Measurements from ENCODE around the gene TMEM60.

Gene TMEM60

DNA sequence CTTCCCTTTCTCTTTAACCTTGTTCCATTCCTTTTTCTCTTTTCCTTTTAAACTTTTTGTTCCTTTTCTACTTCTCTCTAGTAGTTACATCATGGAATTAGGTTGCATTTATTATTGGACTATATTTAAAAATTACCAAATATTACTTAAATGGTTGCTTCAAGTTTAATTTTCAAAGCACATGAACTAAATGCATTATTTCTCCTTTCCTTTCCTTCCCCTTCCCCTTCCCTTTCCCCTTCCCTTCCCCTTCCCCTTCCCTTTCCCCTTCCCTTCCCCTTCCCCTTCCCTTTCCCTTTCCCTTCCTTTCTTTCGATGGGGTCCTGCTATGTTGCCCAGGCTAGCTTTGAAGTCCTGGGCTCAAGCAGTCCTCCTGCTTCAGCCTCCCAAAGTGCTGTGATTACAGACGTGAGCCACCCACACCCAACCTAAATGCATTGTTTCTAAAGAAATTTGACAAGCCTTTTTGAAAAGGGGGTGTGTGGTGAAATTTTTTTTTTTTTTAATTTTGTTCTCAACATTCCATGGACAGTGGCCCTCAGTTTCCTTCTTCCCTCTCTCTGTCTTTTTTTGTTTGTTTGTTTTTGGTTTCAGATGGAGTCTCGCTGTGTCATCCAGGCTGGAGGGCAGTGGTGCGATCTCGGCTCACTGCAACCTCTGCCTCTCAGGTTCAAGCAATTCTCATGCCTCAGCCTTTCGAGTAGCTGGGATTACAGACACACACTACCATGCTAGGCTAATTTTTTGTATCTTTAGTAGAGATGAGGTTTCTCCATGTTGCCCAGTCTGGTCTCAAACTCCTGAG, 31.2 kb downstream of the TMEM60 start:
- Mint-ChIP-seq H3K27ac (peak overlapping the region; percentile 48), H3K4me3 (no peak overlapping the region), H3K4me1 (peaks cover 31% of the 10 kb centered on the region), H3K9me3 (no peaks in the 10 kb centered on the region), H3K36me3 (peaks cover 66% of the 10 kb centered on the region)
- ATAC-seq (no peak), DNase-seq (ENCODE audit: low spot score in 2 of 2) (no peak)

DNA sequence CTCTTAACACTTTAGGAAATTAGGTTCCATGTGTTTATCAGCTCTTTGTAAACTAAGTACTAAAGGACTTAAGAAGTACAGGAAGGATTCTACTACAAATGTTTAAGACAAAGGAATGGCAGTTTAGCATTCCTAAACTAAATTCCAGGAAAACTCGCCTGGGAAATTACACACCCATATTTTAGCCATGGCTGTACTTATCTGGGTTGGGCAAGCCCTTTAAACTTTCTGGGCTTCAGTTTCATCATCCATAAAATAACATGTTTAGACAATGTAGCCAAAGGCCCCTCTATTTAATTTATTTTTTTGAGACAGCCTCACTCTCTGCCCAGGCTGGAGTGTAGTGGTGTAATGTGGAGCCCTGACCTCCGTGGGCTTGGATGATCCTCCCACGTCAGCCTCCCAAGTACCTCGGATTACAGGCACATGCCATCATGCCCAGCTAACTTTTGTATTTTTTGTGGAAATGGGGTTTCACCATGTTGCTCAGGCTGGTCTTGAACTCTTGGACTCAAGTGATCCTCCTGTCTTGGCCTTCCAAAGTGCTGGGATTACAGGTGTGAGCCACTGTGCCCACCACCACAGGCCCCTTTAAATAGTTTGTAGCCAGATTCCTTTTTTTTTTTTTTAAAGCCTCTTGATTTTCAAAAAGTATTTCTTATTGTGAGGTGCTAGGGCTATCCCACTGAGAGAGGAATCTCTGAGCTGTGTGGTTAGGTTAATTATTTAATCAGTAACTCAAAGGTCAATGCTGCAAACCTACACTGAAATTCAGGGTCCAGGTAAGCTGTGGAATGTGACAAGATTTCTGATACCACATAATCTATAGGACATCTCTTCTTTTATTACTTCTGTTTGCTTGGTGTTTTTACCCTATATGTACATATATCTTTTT, 32.1 kb downstream of the TMEM60 start:
- ATAC-seq (no peak), DNase-seq (ENCODE audit: low spot score in 2 of 2) (no peak)
- Mint-ChIP-seq H3K4me3 (no peak overlapping the region), H3K4me1 (peaks cover 31% of the 10 kb centered on the region), H3K9me3 (no peaks in the 10 kb centered on the region), H3K36me3 (peaks cover 59% of the 10 kb centered on the region), H3K27ac (peak overlapping the region; percentile 48)

DNA sequence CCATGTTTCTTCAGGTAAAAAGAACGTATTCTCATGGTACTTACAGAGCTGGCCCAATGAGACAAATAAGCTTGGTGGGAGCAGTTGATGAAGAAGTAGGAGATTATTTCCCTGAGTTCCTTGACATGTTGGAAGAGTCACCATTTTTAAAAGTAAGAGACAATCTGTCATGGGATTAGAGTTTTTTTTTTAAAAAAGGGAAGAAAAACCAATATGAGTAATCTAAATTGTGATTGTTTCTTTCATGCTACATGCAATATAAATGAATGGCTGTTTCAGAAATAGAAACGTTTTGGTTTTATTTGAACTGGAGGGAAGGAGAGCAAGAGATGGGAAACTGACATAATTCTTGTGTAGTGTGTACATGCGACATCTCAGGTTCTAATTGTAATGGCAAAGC, 32.8 kb downstream of the TMEM60 start:
- Mint-ChIP-seq H3K27ac (peak overlapping the region; percentile 46), H3K36me3 (peaks cover 57% of the 10 kb centered on the region), H3K9me3 (no peaks in the 10 kb centered on the region), H3K4me3 (no peak overlapping the region), H3K4me1 (peaks cover 31% of the 10 kb centered on the region)
- DNase-seq (ENCODE audit: low spot score in 2 of 2) (no peak), ATAC-seq (no peak)

DNA sequence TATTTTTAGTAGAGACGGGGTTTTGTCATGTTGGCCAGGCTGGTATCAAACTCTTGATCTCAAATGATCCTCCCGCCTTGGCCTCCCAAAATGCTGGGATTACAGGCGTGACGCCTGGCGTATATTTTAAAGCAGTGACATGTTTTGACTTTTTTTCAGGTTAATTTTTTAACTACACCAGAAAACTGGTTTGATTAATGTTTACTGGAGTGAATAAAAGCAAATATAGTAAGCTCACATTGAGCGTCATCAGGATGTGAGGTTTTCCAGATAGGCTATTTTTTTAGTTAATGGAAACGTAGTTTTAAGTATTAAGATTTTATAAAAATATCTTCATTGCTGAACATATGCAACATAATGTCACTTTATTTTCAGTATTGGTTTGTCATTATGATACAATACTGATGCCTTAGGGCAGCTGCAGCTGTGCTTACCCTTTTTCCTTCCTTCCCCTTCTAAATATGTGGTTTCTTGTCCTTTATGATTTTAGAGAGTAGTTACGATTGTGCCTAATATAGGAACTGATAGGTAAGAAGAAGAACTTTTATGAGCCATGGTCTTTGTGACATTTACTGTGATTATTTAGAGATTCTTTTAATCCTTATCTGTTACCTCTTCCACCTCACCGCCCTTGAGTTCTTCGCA, 37.3 kb downstream of the TMEM60 start:
- no peak overlapping the region for H3K4me3 Mint-ChIP-seq
- peaks cover 20% of the 10 kb centered on the region for H3K36me3 Mint-ChIP-seq
- ATAC-seq (no peak), DNase-seq (ENCODE audit: low spot score in 2 of 2) (no peak)
- H3K4me1 Mint-ChIP-seq: peaks cover 30% of the 10 kb centered on the region
- H3K27ac Mint-ChIP-seq: no peak overlapping the region
- no peaks in the 10 kb centered on the region for H3K9me3 Mint-ChIP-seq

DNA sequence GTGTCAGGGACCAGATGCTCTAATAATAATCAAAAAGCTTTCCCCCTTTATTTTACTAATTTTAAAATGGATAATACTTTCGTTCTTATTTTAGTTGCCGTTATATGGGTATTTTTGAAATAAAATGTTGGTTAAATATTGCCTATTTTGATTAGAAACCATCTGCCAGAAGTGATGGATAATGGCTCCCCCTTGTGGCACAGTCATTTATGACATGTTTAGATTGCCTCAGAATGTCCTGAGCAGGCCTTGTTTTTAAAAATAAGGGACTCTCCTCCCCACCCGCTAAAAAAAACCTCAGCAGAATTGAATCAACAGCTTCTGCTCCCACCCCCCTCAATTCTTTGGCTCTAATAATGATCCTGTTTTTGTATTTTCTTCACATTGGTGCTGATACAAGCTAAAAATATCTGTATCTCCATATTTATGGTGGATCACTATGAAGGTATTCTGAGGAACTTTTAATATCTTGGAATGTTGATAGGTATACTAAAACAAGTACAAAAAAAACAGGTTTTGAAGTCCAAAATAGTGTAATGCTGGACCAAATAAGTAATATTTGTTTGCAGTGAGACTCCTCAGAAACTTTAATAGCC, 38.8 kb downstream of the TMEM60 start:
- DNase-seq (ENCODE audit: low spot score in 2 of 2): peak; percentile 72 to 83
- ATAC-seq: peak; percentile 68
- Mint-ChIP-seq H3K4me1 (peaks cover 27% of the 10 kb centered on the region), H3K27ac (no peak overlapping the region), H3K36me3 (peaks cover 12% of the 10 kb centered on the region), H3K4me3 (no peak overlapping the region), H3K9me3 (no peaks in the 10 kb centered on the region)

DNA sequence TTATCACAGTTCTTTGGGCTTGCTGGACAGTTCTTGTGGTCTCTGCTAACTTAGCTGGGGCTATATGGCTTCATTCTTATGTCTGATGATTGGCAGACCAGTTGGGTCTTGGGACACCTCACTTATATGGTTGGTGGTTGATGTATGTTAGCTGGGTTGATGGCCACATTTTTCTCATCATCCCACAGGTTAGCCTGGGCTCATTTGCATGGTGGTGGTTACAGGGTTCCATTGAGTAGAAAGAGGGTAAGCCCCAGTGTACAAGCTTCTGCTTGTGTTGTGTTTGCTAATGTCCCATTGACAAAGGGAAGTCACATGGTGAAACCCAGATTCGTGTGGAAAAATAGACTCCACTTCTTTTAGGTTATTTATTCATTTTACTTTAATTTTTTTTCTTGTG, 40.6 kb downstream of the TMEM60 start:
- H3K4me3 Mint-ChIP-seq: no peak overlapping the region
- H3K4me1 Mint-ChIP-seq: peaks cover 24% of the 10 kb centered on the region
- DNase-seq (ENCODE audit: low spot score in 2 of 2) (no peak), ATAC-seq (peak; percentile 90)
- H3K9me3 Mint-ChIP-seq: no peaks in the 10 kb centered on the region
- peak overlapping the region; percentile 69 for H3K27ac Mint-ChIP-seq
- H3K36me3 Mint-ChIP-seq: peaks cover 6% of the 10 kb centered on the region

DNA sequence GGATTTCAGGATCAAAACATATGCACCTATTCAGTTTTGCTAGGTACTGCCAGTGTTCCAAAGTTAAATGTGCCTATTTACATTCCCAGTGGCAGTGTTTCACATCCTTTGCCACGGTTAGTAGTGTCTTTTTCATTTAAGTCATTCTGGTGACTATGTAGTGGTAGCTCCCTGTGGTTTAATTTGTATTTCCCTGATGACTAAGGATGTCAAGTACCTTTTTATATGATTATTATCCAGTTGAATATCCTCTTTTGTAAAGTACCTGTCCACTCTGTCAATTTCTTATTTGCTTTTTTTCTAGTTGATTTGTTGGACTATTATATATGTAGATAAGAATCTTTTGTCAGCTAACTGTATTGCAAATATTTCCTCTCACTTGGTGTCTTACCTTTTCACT, 45.1 kb downstream of the TMEM60 start:
- H3K4me1 Mint-ChIP-seq: peaks cover 30% of the 10 kb centered on the region
- peak; percentile 64 for ATAC-seq
- H3K4me3 Mint-ChIP-seq: no peak overlapping the region
- no peaks in the 10 kb centered on the region for H3K9me3 Mint-ChIP-seq
- DNase-seq (ENCODE audit: low spot score in 2 of 2): no peak
- peak overlapping the region; percentile 21 for H3K27ac Mint-ChIP-seq
- H3K36me3 Mint-ChIP-seq: peaks cover 32% of the 10 kb centered on the region

DNA sequence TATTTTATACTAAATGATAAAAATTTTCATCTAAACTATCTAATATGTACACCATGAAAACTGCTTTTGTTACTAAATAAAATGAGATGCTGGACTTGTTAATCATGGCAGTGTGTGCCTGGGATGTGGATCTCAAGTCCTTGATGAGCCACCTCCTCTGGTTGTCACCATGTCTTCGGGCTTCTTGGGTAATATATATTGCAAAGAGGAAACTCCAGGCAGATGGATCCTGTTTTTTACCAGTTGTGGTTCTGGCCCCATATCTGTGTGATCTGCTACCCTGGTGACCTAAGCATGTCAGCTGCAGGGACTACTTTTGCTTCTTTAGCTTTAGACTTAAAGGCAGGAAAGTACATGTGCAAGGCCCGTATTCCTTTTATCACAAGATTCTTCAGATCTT, 46.2 kb downstream of the TMEM60 start:
- peaks cover 26% of the 10 kb centered on the region for H3K4me1 Mint-ChIP-seq
- DNase-seq (ENCODE audit: low spot score in 2 of 2) (no peak), ATAC-seq (no peak)
- peak overlapping the region; percentile 21 for H3K27ac Mint-ChIP-seq
- H3K9me3 Mint-ChIP-seq: no peaks in the 10 kb centered on the region
- H3K4me3 Mint-ChIP-seq: no peak overlapping the region
- peaks cover 32% of the 10 kb centered on the region for H3K36me3 Mint-ChIP-seq

DNA sequence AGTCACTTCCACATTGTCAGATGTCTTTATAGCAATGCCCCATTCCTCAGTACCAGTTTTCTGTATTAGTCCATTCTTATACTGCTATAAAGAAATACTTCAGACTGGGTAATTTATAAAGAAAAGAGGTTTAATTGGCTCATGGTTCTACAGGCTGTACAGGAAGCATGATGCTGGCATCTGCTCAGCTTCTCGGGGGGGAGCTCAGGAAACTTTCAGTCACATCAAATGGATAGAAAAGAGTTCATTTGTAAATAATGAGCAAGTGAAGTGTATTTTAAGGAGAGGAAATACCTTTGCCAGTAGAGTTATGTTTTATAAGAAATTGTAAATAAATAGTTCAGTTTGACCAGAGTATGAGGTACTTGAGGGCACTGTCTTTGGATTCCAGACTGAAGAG, 50.5 kb downstream of the TMEM60 start:
- ATAC-seq (no peak), DNase-seq (ENCODE audit: low spot score in 2 of 2) (no peak)
- Mint-ChIP-seq H3K27ac (peak overlapping the region; percentile 32), H3K9me3 (no peaks in the 10 kb centered on the region), H3K4me1 (peaks cover 26% of the 10 kb centered on the region), H3K4me3 (no peak overlapping the region), H3K36me3 (peaks cover 37% of the 10 kb centered on the region)

DNA sequence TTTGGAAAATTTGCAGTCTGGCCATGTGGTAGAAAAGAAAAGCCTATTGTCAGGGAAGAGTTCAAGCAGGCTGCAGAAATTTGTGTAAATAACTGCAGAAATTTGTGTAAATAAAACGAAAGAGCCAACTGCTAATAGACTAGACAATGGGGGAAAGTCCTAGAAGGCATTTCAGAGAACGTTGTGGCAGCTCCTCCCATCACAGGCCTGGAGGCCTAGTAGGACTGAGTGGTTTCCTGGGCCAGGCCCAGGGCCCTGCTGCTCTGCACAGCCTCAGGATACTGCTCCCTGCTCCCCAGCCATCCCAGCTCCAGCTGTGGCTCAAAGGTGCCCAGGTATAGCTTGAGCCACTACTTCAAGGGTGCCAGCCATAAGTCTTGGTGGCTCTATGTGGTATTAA, 51.1 kb downstream of the TMEM60 start:
- H3K4me3 Mint-ChIP-seq: no peak overlapping the region
- H3K4me1 Mint-ChIP-seq: peaks cover 21% of the 10 kb centered on the region
- peak overlapping the region; percentile 32 for H3K27ac Mint-ChIP-seq
- peaks cover 42% of the 10 kb centered on the region for H3K36me3 Mint-ChIP-seq
- no peak for ATAC-seq
- no peak for DNase-seq (ENCODE audit: low spot score in 2 of 2)
- H3K9me3 Mint-ChIP-seq: no peaks in the 10 kb centered on the region

DNA sequence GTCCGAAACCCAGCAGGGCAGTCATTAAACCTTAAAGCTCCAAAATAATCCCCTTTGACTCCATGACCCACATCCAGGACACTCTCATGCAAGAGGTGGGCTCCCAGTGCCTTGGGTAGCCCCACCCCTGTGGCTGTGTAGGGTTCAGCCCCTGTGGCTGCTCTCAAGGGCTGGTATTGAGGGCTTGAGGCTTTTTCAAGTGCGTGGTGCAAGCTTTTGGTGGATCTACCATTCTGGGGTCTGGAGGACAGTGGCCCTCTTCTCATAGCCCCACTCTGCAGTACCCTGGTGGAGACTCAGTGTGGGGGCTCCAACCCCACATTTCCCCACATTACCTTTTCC, 51.4 kb downstream of the TMEM60 start:
- no peak for ATAC-seq
- Mint-ChIP-seq H3K36me3 (peaks cover 45% of the 10 kb centered on the region), H3K9me3 (no peaks in the 10 kb centered on the region), H3K4me3 (no peak overlapping the region), H3K4me1 (peaks cover 19% of the 10 kb centered on the region), H3K27ac (peak overlapping the region; percentile 32)
- no peak for DNase-seq (ENCODE audit: low spot score in 2 of 2)

DNA sequence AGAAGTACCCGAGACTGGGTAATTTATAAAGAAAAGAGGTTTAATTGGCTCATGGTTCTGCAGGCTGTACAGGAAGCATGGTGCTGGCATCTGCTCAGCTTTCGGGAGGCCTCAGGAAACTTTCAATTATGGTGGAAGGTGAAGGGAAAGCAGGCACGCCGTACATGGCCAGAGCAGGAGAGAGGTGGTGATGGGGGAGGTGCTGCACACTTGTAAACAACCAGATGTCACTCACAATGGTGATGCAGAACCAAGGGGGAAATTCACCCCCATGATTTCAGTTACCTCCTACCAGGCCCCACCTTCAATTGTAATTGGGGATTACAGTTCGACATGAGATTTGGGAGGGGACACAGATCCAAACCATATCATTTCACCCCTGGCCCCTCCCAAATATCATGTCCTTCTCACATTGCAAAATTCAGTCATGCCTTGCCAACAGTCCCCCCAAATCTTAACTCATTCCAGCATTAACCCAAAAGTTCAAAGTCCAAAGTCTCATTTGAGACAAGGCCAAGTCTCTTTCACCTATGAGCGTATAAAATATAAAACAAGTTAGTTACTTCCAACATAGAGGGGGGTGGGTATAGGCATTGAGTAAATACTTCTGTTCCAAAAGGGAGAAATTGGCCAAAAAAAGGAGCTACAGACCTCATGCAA, 51.9 kb downstream of the TMEM60 start:
- H3K27ac Mint-ChIP-seq: peak overlapping the region; percentile 32
- no peak overlapping the region for H3K4me3 Mint-ChIP-seq
- H3K36me3 Mint-ChIP-seq: peaks cover 43% of the 10 kb centered on the region
- ATAC-seq (no peak), DNase-seq (ENCODE audit: low spot score in 2 of 2) (no peak)
- H3K4me1 Mint-ChIP-seq: peaks cover 19% of the 10 kb centered on the region
- no peaks in the 10 kb centered on the region for H3K9me3 Mint-ChIP-seq

DNA sequence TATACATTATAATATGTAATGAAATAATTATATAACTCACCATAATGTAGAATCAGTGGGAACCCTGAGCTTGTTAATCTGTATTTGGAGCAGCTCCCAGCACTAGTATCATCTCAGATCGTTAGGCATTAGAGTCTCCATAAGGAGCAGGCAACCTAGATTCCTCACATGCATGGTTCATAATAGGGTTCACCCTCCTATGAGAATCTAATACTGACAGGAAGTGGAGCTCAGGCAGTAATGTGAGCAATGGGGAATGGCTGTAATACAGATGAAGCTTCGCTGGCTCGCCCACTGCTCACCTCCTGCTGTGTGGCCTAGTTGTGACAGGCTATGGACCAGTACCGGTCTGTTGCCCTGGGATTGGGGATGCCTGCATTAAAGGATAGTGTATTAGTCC, 52.5 kb downstream of the TMEM60 start:
- Mint-ChIP-seq H3K27ac (peak overlapping the region; percentile 32), H3K4me1 (peaks cover 19% of the 10 kb centered on the region), H3K4me3 (no peak overlapping the region), H3K9me3 (no peaks in the 10 kb centered on the region), H3K36me3 (peaks cover 38% of the 10 kb centered on the region)
- DNase-seq (ENCODE audit: low spot score in 2 of 2): no peak
- ATAC-seq: no peak
